HG02588 (cell line): Measurements from ENCODE around the gene STRA8.

ENCODE experiments used
- ATAC-seq: cut with Tn5 transposase; IDR thresholded peaks from one replicate; pipeline ENCODE4 v1.9.1; 2021; ENCODE audit warnings: mild to moderate bottlenecking, moderate library complexity; ENCODE audit not compliant: unreplicated experiment

STRA8 gene

DNA sequence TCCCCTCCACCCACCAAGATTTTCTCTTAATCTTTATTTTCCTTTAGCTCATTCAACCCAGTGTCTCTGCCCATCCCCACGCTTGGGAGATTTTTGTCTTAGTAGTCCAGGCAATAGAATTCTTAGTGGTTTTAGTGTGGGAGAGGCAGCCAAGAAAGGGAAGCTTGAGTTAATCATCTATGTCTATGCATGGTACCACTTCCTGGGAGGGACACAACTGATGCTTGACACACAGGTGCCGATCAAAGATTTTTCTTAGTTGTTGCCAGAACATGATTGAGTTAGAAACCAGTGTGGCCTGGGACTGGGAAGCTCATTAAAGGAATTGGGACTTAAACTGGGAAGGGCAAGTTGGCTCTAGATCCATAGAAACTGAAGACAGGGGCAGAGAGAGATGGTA is 3.1 kb downstream of the STRA8 start:
- peak; percentile 83 for ATAC-seq

DNA sequence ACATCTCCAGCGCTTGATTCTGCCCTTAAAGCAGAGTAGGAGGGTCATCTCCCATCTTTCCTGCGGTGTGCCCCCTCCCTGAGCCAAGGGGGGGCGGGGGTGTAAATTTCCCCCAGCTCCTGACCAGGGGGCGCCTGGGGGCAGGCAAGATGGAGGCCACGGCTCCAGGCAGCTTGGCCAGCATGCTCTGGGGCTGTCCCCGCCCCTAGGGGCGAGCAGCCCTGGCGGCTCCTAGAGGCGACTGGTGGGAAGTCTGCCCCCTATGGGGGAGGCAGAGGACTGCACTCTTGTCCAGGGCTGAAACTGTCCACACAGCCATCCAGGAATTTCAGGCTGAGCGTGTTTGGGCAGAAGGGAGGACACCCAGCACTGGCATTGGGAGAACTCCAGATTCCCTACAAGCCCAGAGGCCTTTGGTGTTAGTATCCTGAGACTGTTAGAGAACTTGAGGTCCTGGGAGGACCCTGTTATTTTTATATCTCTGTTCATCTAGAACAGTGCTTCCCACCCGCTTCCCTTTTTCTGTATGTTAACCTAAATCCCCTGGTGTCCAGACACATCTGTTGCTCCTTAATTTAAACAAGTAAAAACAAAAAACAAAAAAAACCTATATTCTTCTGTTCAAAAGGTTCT is 4.6 kb downstream of the STRA8 start:
- no peak for ATAC-seq

DNA sequence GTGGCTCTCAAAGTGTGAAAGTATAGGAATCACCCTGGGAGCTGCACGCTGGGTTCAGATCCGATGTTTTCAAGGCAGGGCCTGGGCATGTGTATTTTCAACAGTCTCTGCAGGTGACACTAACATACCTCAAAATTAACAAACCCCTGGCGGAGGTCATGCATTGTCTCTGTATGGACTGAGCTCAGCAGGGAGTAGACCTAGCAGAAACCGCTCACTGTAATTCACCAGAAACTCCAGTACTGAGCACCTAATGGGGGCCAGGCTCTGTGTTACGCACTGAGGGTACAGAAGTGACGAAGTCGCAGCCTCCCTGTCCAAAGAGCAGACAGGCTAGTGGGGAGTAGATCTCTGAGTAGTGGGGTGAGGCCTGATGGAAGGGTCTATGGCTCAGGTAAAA is 5.6 kb downstream of the STRA8 start:
- ATAC-seq = no peak

DNA sequence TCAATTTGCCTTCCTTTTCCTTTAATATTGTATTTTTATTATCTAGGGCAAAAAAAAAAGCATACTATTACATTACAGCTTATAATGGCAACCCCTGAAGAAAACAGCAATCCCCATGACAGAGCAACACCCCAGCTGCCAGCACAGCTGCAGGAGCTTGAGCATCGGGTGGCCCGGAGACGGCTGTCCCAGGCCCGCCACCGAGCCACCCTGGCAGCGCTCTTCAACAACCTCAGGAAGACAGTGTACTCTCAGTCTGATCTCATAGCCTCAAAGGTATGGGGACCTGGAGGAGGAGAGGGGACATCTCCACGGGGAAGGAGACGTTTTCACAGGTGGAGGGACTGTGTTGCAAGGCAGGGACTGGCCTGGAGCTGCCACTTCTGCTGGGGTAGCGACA is 6.8 kb downstream of the STRA8 start:
- ATAC-seq = no peak

DNA sequence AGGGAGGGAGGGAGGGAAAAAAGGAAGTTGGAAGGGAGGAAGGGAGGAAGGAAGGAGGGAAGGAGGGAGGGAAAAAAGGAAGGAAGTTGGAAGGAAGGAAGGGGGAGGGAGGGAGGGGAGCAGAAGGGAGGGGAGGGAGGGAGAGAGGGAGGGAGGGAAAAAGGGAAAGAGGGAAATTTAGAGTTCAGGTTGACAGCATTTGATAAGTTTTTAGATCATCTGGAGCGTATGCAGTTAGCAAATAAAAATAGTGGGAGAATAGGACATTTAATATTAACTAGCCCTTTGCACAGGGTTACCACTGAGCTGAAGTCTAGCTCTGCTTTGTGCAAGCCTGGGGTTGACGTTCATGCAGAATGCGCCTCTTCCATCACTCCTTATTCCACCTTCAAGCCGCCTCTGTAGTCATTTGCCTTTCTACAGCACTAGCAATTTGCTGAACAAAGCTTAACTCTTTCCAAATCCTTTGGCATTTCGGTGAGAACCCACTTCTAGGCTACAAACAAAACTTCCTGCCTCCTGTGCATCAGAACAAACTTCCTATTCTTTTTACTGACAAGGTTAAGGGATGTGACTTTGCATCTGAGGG is 8.6 kb downstream of the STRA8 start:
- ATAC-seq = no peak

DNA sequence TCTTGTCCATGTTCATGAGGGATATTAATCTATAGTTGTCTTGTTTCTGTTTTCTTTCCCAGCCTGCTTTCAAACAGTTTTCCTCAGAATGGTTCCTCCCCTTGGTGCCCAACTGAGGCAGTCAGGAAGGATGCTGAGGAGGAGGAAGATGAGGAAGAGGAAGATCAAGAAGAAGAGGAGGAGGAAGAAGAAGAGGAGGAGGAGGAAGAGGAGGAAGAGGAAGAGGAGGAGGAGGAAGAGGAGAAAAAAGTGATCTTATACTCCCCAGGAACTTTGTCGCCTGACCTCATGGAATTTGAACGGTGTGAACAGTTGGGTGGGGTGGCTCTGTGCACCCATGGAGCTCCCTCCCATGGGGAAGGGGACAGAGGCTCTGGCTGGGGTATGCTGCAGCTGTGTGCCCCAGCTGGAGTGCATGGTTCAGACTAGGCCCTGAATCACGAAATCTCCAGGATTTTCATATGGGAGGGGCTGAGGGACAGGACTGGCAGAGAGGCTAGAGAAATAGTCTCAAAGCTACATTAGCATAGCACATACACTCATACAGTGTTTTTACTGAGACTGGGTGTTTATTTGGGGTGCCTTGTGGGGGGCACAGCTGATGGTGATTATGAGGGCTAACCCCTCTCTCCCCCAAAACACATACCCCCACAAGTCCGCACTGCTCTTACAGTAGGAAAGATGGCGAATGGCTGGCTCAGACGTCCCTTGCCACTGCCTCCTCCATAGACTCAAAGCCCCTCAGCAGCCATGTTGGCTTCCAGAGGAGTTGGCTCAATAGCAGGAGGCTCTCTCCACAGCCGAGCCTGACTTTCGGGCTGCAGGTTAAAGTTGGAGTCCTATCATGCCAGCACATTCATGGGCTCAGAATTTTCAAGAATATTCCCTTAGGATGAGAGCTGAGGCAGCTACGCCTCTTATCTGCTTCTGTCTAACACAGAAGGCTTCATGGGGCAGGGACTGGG is 11.9 kb downstream of the STRA8 start:
- ATAC-seq = no peak

DNA sequence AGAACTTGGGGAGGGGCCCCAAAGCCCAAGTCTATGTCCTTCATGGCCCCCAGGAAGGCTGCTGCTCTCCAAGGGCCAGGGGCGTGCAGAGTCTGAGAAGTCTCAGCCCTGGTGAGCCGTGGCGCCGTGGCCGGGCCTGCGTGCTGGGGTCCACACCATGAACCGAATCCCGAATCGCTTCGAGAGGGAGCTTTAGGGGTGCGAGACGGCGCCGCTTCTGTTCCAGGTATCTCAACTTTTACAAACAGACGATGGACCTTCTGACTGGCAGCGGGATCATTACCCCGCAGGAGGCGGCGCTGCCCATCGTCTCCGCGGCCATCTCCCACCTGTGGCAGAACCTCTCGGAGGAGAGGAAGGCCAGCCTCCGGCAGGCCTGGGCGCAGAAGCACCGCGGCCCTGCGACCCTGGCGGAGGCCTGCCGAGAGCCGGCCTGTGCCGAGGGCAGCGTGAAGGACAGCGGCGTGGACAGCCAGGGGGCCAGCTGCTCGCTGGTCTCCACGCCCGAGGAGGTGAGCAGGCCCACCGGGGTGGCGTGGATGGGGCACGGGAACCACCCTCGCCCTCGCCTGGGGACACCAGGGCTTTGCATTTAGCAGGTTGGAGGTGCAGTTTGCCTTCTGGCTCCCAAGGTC is 12.7 kb downstream of the STRA8 start:
- no peak for ATAC-seq

DNA sequence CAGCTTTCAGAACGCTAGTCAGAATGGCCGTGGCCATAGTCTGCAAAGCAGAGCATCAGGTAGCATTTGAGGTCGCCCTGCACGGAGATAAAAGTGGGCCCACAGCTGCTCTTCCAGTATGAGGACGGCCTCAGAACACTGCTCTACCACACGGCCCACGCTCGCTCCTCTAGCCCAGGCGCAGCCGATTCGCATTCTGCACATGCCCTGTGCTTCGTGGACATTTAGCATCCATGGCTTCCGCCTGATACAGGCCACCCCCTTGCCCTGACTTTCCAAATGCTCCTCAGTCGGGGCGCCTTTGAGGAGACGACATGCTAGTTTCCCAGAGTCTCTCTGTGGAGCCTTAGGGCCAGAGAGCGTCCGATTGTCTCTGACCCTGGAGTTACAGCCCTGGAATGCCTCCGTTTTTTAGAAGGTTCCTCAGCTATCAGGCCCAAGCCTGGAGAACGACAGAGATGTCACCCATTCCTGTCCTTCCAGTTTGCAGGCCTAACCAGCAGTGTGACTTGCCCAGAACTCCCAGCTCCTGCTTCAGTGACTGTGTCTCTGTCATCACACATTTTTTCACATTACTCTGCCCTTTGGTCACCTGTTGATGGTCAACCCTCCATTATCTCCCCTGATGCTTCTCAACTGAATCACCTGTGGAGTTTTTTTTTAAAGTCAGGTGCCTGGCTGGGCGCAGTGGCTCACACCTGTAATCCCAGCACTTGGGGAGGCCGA is 14.3 kb downstream of the STRA8 start:
- no peak for ATAC-seq

DNA sequence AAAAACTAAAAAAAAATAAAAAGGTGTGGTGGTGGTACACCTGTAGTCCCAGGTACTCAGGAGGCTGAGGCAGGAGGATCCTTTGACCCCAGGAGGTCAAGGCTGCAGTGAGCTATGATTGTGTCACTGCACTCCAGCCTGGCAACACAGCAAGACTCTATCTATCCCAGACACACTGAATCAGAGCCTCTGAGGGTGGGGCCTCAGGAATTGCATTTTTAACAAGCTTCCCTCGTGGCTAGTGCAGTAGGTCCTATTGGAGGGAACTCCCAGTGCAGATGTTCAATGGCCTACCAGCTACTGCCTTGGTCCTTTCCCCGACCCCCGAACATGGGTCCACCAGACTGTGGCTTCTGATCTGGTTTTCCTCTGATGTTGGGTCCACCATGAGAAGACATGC is 14.9 kb downstream of the STRA8 start:
- no peak for ATAC-seq

DNA sequence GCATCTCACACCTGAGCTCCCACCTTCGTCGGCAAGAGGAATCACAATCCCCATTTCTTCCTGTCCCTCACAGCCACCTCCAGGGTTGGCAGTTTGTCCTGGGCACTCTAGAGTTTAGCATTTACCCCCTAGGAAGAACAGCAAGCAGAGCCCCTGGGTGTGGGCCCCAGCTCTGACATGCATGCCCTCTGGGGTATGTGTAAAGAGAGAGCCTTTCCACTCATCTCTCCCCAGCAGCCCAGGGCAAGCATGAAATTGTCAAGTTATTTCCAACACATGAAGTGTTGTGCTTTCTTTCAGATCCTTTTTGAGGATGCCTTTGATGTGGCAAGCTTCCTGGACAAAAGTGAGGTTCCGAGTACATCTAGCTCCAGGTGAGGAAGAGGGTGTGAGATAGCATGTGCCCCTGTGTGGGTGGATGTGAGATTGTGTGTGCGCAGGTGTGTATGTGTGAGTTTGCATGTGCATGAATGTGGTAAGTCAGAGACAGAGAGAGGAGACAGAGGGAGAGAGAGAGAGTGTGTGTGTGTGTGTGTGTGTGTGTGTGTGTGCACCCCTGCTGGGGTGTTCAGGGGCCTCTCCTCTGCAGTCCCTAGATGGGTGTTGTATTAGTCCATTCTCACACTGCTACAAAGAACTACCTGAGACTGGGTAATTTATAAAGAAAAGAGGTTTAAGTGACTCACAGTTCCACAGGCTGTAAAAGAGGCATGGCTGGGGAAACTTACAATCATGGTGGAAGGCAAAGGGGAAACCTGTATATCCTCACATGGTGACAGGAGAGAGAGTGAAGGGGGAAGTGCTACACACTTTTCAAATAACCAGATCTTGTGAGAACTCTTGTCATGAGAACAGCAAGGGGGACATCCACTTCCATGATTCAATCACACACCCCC is 18.1 kb downstream of the STRA8 start:
- ATAC-seq = no peak

DNA sequence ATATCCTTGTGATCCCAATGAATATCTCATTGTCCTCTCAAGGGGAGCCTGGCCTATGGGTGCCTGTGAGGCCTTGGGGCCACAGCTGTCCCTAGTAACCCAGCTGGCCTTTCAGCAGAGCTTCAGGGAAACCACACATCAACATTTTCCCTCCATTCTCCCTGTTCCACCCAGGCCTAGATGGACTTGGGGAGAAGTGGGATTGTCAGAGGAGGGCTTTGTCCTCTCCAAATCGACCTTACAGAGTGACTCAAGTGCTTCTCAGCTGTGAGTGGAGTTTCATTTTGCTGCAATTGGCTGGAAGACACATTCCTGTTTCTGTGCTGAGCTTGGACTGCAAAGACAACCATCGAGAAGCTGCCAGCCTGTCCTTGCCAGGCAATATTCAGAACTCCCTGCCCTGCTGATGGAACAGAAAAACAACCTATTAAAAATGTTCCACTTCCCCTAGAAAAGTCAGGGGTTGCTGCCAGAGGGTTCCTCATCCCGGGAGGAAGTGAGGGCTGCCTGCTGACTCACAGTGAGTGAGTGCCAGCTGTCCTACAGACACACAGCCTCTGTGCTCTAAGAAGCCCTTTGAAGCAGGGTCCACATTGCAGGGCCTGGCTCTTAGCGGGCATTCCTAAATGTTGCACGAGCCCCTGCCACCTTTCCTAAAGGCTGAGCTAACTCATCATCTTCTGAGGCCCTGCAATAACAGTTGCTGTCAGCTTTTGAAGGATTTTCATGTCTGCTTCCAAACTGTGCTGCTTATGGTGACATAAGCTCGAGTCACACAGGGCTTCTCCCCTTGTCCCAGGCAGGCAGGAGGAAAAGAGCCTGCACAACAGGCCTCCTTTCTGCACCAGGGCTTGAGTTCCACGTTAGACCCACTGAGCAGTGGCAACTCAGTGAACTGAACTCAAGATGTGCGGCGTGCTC is 20.5 kb downstream of the STRA8 start:
- ATAC-seq = no peak

DNA sequence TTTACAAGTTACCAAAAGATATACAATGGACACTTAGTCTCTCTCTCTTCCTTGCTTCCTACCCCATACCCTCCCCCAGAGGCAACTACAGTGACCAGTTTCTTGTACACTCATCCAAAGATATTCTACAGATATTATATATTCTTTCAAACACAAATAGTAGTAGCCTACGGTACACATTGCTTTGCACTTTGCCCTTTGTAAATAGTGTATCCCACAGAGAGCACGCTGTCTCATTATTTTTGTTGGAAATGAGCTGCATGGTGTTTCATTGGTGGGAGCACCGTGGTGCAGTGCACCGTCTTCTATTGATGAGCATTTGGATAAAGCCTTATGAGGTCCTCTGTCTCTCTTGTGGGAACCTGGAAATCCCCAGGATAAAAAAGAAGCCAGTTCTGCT is 24.2 kb downstream of the STRA8 start:
- no peak for ATAC-seq

DNA sequence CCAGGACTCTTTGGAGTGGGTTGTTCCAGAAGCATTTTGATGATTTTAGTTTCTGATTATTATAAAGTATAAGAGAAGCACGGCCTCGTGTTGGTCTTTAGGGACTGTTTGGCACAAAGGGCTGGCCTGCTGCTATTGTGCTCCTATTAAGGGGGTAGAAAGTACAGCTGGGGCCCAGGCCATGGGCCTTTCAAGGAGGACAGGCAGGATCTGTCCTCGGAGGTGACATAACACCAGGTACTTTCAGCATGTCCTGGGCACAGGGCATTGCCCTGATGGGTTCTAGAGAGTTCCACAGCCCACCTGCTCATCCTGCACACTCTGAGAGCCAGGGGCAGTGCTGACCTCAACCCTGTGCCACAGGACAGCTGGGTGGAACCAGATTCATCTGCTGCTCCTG is 24.9 kb downstream of the STRA8 start:
- ATAC-seq = no peak

DNA sequence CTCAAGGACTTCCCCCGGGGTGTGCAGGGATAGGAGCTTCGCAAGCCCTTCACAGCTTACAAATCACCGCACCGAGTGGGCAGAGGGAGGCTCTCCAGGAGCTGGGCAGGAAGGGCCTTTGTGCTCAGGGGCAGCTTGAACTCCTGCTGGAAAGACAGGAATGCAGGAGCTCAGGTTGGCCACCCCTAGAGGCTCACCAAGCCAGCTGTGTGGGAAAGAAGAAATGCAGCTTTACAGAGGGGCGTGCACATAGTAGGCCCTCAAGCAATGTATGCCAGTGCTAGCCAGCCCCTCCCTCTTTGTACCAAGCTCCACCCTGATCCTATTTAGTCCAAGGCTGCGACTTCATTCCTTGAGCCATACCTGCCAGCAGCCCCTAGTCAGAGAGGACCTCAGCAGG is 26.1 kb downstream of the STRA8 start:
- no peak for ATAC-seq

DNA sequence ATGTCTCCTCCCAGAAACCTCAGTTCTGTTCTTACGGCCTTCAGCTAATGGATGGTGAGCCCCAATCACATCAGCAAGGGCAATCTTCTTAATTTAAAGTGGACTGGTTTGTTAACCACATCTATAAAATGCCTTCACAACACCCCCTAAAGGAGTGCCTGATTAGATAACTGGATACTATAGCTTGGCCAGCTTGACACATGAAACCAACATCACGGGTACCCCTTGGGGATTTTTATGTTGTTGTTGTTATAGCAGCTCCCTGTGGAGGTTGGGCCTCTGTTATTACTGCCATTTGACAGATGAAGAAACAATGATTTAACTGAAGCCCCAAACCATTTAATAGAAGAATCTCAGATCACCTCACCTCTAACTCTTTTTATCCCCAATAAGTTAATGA is 26.8 kb downstream of the STRA8 start:
- no peak for ATAC-seq

DNA sequence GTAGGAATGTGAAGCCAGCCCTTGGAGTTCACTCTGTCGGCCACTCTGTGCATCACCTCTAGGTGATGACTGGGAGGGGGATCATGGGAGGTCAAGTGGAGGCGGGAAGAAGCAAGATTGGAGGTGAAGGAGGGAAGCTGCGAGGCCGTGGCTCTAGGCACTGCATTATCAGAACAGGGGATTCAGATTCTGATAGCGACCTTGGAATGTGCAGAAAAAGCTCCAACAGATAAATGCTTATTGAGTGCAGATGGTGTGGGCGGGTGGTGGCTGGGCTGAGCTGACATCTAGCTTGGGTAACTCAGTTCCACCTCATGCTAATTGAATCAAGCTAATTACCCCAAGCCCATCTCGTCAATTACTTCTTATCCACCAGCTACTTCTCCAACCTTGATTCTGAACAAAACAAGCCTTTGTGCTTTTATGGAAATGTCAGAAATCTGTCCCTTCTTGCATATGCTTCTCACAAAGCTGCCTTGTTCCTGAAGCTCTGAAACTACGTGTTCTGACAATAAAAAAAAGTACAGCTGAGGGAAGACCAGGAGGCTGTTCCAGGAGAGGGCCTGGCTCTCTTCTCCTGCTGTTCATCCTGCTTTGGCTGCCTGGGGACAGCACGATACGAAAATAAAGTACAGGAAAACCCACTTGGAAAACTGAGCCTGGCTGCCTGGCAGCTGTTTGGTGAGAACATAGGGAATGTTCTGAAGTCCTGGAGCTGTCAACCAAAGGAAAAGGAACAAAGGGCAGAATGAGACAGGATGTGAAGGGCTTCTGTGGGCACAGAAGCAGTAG is 27.5 kb downstream of the STRA8 start:
- ATAC-seq = no peak

DNA sequence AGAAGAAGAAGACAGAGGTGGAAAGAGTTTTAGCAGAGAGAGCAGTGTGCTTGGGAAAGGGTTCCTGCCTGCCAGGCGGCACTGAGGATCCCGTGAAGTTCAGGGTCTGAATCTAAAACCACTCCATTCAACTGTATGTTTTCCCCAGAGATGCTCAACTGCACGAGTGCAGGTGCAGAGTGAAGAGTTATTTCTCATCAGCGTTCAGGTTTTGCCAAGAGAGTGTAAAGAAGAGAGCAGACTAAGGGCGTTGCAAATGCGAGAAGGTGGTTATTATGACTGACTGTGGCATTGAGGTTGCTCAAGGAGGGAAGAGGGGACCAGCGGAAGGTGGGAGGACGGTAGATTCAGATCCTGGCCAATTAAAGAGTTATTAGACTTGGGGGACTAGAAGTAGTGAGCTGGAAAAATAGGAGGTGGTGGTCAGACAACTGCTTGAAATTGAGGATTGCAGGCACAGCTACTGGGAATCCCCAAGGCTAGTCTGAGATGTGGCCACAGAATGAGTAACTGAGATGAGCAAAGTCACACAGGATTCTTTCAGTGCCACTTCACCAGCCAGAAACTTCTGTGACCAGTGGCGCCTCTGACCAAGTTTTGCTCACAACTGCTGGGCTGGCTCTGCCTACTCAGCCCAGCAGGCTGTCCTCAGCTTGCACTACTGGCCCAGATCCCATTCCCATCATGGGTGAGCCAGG is 29.1 kb downstream of the STRA8 start:
- no peak for ATAC-seq
